IMR-90 (cell line): ENCODE data around the gene RGPD8.

Source experiments
- RAD21 ChIP-seq: IDR thresholded peaks from 2 replicates; pipeline ENCODE4 v1.6.1; 2012; ENCODE audit warnings: low read length, improper control_type of control experiment
- RCOR1 ChIP-seq: IDR thresholded peaks from 2 replicates; pipeline ENCODE4 v1.6.1; 2012; ENCODE audit warnings: mild to moderate bottlenecking, low read length, improper control_type of control experiment; ENCODE audit not compliant: insufficient replicate concordance
- RFX5 ChIP-seq: IDR thresholded peaks from 2 replicates; pipeline ENCODE4 v1.8.0; 2012; ENCODE audit warnings: low read depth, mild to moderate bottlenecking, low read length, moderate library complexity
- TF ChIP-seq, protein P1 (sequence below): conservative IDR thresholded peaks from 2 replicates; pipeline ENCODE4 v1.5.1; 2012; ENCODE audit warnings: mild to moderate bottlenecking, low read depth, low read length, improper control_type of control experiment

DNA sequence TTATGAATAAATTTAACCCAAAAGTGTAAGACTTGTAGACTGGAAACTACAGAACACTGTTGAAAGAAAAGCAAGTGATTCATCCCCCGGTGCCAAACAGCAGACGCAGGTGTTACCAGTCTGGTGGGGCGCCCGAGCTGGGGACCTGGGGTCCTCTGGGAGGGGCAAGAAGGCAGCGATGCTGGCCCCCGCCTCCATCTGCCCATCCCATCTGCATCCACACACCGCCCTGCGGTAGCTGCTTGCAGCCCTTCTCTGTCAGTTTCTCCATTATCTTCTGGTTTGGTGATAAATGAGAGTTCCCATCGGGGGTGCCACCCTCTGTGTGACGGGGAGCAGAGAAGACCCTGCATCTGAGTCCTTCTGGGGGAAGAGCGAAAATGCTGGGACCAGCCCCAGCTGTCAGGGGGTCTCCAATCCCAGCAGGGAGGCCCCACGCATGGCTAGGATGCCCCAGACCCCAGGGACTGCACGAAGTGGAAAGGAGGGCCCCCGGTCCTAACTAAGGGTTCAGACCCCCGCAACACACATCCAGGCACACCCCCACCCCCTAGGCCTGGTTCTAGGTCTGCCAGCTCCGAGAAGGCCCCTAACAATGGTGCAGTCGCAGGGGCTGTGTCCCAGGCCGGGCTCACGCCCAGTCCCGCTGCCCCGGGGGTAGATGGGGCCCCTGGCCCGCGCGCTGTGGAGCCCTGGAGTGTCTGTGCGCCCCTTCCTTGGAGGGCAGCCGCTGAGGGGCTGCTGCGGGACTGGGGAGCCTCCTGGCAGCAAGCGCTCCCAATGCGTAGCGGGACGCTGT, 686 bp upstream of the RGPD8 start:
- TF ChIP-seq RFX5 (no peak), RCOR1 (no peak), RAD21 (no peak)
- TF ChIP-seq, protein P1, sequence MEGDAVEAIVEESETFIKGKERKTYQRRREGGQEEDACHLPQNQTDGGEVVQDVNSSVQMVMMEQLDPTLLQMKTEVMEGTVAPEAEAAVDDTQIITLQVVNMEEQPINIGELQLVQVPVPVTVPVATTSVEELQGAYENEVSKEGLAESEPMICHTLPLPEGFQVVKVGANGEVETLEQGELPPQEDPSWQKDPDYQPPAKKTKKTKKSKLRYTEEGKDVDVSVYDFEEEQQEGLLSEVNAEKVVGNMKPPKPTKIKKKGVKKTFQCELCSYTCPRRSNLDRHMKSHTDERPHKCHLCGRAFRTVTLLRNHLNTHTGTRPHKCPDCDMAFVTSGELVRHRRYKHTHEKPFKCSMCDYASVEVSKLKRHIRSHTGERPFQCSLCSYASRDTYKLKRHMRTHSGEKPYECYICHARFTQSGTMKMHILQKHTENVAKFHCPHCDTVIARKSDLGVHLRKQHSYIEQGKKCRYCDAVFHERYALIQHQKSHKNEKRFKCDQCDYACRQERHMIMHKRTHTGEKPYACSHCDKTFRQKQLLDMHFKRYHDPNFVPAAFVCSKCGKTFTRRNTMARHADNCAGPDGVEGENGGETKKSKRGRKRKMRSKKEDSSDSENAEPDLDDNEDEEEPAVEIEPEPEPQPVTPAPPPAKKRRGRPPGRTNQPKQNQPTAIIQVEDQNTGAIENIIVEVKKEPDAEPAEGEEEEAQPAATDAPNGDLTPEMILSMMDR = no peak
